ENCODE results near the gene VWCE.

The VWCE gene

DNA sequence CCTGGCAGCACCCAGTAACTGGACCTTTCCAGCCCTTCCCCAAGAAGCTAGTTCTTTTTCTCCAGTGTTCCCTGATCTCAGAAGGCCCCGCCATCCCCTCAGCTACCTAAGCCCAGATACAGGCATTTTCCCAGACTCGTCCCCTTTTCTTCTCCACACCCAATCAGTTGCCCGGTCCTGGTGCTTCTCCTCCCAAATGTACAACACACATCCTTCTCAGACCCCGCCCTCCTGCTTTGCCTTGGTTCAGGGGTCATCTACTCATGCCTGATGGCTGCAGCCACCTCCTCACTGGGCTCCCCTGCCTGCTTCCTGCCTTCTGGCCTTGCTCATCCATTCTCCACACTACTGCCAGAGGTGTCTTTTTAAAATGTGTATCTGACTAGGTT, 44.4 kb upstream of the VWCE start:
- TF ChIP-seq CTCF (conservative IDR thresholded peaks at IDR 0.05; ENCODE audit: low read depth, low read length) = no peak
- DNase-seq (ENCODE audit: low read depth) = no peak
- H3K4me3 ChIP-seq (ENCODE audit: low read depth, low read length) = no peak overlapping the region

- TF ChIP-seq CTCF (conservative IDR thresholded peaks at IDR 0.05; ENCODE audit: low read depth, low read length) = no peak
- no peak overlapping the region for H3K4me3 ChIP-seq (ENCODE audit: low read depth, low read length)
- DNase-seq (ENCODE audit: low read depth) = no peak
Observed at GRCh38 chr11:61338783-61339489, 43.8 kb upstream of the VWCE start.

- DNase-seq (ENCODE audit: low read depth) = no peak
- no peak overlapping the region for H3K4me3 ChIP-seq (ENCODE audit: low read depth, low read length)
- no peak for TF ChIP-seq CTCF (conservative IDR thresholded peaks at IDR 0.05; ENCODE audit: low read depth, low read length)
Observed at GRCh38 chr11:61337706-61338470, 42.8 kb upstream of the VWCE start.

GRCh38 chr11:61336171-61336935, 41.2 kb upstream of the VWCE start:
- no peak overlapping the region for H3K4me3 ChIP-seq (ENCODE audit: low read depth, low read length)

GRCh38 chr11:61335355-61335710, 40.2 kb upstream of the VWCE start:
- TF ChIP-seq CTCF (conservative IDR thresholded peaks at IDR 0.05; ENCODE audit: low read depth, low read length) = no peak
- no peak for DNase-seq (ENCODE audit: low read depth)
- H3K4me3 ChIP-seq (ENCODE audit: low read depth, low read length) = no peak overlapping the region

More at GRCh38 chr11:61336171-61336935, 41.2 kb upstream of the VWCE start:
- TF ChIP-seq CTCF (conservative IDR thresholded peaks at IDR 0.05; ENCODE audit: low read depth, low read length) = peak; percentile 99
- peak; percentile 87 for DNase-seq (ENCODE audit: low read depth)

DNA sequence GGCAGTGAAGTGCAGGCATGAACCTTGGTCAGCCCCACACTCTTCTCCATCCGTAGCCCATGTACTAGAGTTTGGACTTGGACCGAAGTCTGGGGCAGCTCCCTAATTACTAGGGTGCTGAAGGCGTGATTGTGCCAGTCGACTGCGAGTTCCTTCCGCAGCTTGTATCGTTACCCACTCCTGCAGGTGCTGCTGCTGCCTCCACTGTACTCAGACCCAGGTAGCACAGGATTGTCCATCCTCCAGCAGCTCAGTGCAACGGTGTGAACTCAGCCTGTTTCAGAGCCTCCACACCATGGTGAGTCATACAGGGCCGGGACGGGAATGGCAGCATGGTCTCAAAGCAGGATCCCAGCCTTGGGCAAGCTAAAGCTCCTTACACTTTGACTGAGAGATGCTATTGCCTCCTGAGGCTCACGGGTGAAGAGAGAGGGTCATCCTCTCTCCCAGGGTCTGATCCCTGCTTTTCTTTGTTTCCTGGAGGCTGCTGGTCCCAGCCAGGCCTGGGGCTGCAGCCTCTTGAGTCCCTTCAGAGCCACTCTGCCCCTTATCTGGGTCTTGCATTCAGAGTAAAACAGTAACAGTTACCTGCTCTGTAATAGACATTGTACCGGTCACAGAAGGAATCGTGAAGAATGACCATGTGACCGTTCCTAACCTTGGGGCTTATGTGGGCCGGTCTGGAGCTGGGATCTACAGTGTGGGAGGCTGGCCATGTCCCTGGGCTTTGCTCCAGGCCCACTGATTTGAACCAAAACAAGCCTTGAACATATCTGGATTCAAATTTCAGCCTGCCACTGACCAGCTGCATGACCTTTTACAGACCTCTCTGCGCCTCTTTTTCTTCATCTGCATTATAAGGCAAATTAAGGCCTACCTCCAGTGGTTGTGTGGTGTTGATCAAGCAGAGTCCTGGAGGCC, 39.6 kb upstream of the VWCE start:
- TF ChIP-seq CTCF (conservative IDR thresholded peaks at IDR 0.05; ENCODE audit: low read depth, low read length) = no peak
- DNase-seq (ENCODE audit: low read depth) = peak; percentile 63
- no peak overlapping the region for H3K4me3 ChIP-seq (ENCODE audit: low read depth, low read length)
